Fibroblast of lung (primary cell): ENCODE measurements around the gene ADCY9.

Experiments
- EZH2 ChIP-seq: IDR thresholded peaks from 2 replicates; pipeline ENCODE4 v1.5.1; 2012; ENCODE audit warnings: low read length, control low read depth, mild to moderate bottlenecking; ENCODE audit errors: missing control alignments
- TF ChIP-seq, protein P1 (sequence below), 2 donors: IDR thresholded peaks in 1 of 2; conservative IDR thresholded peaks in 1 of 2; 1 replicate in 1 of 2; 2 replicates in 1 of 2; pipeline ENCODE4 v1.5.1; 2011 to 2012; ENCODE audit warnings: low read length in 2 of 2, control low read depth in 1 of 2, inconsistent platforms in 1 of 2, low read depth in 1 of 2, mild to moderate bottlenecking in 1 of 2

DNA sequence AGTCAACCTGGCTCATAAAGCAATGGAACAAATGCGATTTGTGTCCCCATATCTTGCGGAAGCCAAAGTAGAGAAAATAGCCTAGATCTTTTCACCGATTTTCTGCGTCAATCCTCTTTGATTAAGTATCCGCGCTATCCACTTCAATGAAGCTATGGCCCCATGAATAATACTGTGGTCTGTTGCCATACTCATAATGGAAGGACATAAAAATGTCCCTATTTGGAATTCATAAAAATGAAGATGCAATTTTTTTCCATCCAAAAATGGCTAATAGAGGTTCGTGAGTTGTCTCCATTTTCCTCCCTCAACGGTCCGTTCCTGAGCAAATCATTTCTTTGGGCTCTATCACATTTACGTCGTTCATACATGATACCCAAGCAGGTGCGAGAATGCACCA, 25.4 kb upstream of the ADCY9 start:
- TF ChIP-seq, protein P1, sequence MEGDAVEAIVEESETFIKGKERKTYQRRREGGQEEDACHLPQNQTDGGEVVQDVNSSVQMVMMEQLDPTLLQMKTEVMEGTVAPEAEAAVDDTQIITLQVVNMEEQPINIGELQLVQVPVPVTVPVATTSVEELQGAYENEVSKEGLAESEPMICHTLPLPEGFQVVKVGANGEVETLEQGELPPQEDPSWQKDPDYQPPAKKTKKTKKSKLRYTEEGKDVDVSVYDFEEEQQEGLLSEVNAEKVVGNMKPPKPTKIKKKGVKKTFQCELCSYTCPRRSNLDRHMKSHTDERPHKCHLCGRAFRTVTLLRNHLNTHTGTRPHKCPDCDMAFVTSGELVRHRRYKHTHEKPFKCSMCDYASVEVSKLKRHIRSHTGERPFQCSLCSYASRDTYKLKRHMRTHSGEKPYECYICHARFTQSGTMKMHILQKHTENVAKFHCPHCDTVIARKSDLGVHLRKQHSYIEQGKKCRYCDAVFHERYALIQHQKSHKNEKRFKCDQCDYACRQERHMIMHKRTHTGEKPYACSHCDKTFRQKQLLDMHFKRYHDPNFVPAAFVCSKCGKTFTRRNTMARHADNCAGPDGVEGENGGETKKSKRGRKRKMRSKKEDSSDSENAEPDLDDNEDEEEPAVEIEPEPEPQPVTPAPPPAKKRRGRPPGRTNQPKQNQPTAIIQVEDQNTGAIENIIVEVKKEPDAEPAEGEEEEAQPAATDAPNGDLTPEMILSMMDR (conservative IDR thresholded peaks at IDR 0.05 in 1 of 2, IDR thresholded peaks at IDR 0.05 in 1 of 2; ENCODE audit: low read depth in 1 of 2, low read length in 2 of 2), result no peak
- TF ChIP-seq EZH2, result no peak
